ENCODE data around the gene FOXO3B.
"Not testable (repeated sequence)": the region's sequence is repeated elsewhere in the genome, so short reads cannot be mapped to it uniquely, and the experiment has no call there.

The FOXO3B gene

GRCh38 chr17:18681767-18682571, at the start of gene FOXO3B:
FOXO3B (minus strand) TSS chr17:18682314; CDS start chr17:18681651, 663 bp downstream.
- DNase-seq (ENCODE audit: low read depth in 2 of 3, low spot score in 1 of 3) = peak; percentile 47 to 68 (median 66)

- not testable (repeated sequence) for DNase-seq (ENCODE audit: low read depth in 2 of 3, low spot score in 1 of 3)
These were observed 41.4 kb upstream of the FOXO3B start for GRCh38 chr17:18723509-18723908.

- not testable (repeated sequence) for DNase-seq (ENCODE audit: low read depth in 2 of 3, low spot score in 1 of 3)
These were observed 40.5 kb upstream of the FOXO3B start for GRCh38 chr17:18722612-18723011.

GRCh38 chr17:18721775-18722547, 39.8 kb upstream of the FOXO3B start:
- not testable (repeated sequence) for DNase-seq (ENCODE audit: low read depth in 2 of 3, low spot score in 1 of 3)

- not testable (repeated sequence) for DNase-seq (ENCODE audit: low read depth in 2 of 3, low spot score in 1 of 3)
These were observed 37.5 kb upstream of the FOXO3B start for GRCh38 chr17:18719428-18720110.

GRCh38 chr17:18718643-18719427, 36.7 kb upstream of the FOXO3B start:
- not testable (repeated sequence) for DNase-seq (ENCODE audit: low read depth in 2 of 3, low spot score in 1 of 3)

- DNase-seq (ENCODE audit: low read depth in 2 of 3, low spot score in 1 of 3) = peak; percentile 17 to 60 (median 28)
These were observed 30.4 kb upstream of the FOXO3B start for GRCh38 chr17:18712354-18712999.

- DNase-seq (ENCODE audit: low read depth in 2 of 3, low spot score in 1 of 3) = not testable (repeated sequence)
These were observed 26.1 kb upstream of the FOXO3B start for GRCh38 chr17:18708215-18708614.

GRCh38 chr17:18705955-18706354, 23.8 kb upstream of the FOXO3B start:
- DNase-seq (ENCODE audit: low read depth in 2 of 3, low spot score in 1 of 3) = not testable (repeated sequence)

- not testable (repeated sequence) for DNase-seq (ENCODE audit: low read depth in 2 of 3, low spot score in 1 of 3)
These were observed 16.5 kb upstream of the FOXO3B start for GRCh38 chr17:18698473-18699103.

- not testable (repeated sequence) for DNase-seq (ENCODE audit: low read depth in 2 of 3, low spot score in 1 of 3)
These were observed 13.0 kb upstream of the FOXO3B start for GRCh38 chr17:18695143-18695542.

- DNase-seq (ENCODE audit: low read depth in 2 of 3, low spot score in 1 of 3) = not testable (repeated sequence)
These were observed 554 bp upstream of the FOXO3B start for GRCh38 chr17:18682668-18683067.

- not testable (repeated sequence) for DNase-seq (ENCODE audit: low read depth in 2 of 3, low spot score in 1 of 3)
These were observed 4.7 kb downstream of the FOXO3B start for GRCh38 chr17:18677381-18677780.

- DNase-seq (ENCODE audit: low read depth in 2 of 3, low spot score in 1 of 3) = not testable (repeated sequence)
These were observed 5.2 kb downstream of the FOXO3B start for GRCh38 chr17:18676928-18677327.

GRCh38 chr17:18672395-18673227, 9.5 kb downstream of the FOXO3B start:
- not testable (repeated sequence) for DNase-seq (ENCODE audit: low read depth in 2 of 3, low spot score in 1 of 3)

GRCh38 chr17:18668625-18669024, 13.5 kb downstream of the FOXO3B start:
- DNase-seq (ENCODE audit: low read depth in 2 of 3, low spot score in 1 of 3) = not testable (repeated sequence)

- not testable (repeated sequence) for DNase-seq (ENCODE audit: low read depth in 2 of 3, low spot score in 1 of 3)
These were observed 14.6 kb downstream of the FOXO3B start for GRCh38 chr17:18667535-18667934.

- DNase-seq (ENCODE audit: low read depth in 2 of 3, low spot score in 1 of 3) = not testable (repeated sequence)
These were observed 15.8 kb downstream of the FOXO3B start for GRCh38 chr17:18666326-18666725.
